ENCODE measurements around the gene WNT5B.

Gene WNT5B

DNA sequence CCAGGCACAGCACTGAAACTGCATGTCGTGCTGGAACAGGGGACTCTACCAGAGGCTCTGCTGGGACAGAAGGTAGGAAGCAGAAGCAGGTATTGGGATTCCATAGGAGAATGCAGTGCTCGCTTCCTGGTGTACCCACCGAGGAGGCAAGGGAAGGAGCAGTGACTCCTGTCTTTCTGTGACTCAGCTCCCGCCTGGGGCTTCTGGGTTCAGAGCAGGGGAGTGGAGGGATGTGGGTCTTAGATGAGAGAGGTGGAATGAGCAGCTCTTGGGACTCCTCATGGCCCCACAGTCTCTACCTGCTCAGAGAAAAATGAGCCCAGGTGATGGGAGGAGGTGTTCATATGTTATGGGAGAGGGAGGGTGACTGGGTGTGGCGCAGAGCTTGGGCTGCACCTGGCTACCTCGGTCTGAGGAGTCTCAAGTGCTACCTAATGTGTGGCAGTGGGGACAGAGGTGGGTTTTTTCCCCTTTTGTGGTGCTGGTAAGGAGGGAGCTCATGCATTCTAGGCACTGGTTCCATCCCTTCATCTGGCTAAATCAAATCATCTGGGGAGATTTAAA lies 26.3 kb downstream of the WNT5B start:
- DNase-seq, result no peak

DNA sequence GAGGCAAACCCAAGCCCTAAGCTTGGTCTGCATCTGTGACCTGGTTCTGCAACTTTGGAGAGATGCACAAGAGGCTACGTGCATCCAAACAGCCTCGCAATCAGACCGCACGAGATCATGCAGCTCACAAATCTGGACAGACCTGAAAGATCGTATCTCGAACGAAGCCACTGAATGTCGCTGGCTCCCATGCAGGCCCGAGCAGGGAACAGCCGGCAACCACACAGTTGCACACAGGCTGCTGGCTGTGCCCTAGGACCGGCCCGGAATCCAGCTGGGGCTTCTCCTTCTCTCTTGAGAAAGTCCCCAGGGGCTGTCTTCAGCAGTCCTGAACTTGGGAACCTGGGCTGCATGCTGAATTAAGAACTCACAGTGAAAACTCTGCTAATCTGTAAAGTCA lies 27.9 kb downstream of the WNT5B start:
- no peak for DNase-seq

DNA sequence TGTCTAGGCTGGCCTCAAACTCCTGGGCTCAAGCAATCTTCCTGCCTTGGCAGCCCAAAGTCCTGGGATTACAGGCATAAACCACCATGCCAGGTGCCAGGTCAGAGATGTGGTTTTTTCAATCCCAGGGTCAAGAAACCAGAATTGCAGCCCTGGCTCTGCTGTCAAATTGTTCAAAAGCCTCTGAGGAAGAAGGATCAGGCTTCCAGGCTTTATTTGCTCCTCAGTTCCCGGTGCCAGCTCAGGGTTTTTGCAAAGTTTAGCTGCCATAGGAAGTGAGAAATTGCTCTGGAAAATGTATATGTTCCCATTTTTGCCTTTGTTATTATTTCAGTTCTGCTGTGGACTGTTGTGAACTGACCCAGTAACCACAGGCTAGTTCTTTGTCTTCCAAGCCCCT lies 28.7 kb downstream of the WNT5B start:
- no peak for DNase-seq

DNA sequence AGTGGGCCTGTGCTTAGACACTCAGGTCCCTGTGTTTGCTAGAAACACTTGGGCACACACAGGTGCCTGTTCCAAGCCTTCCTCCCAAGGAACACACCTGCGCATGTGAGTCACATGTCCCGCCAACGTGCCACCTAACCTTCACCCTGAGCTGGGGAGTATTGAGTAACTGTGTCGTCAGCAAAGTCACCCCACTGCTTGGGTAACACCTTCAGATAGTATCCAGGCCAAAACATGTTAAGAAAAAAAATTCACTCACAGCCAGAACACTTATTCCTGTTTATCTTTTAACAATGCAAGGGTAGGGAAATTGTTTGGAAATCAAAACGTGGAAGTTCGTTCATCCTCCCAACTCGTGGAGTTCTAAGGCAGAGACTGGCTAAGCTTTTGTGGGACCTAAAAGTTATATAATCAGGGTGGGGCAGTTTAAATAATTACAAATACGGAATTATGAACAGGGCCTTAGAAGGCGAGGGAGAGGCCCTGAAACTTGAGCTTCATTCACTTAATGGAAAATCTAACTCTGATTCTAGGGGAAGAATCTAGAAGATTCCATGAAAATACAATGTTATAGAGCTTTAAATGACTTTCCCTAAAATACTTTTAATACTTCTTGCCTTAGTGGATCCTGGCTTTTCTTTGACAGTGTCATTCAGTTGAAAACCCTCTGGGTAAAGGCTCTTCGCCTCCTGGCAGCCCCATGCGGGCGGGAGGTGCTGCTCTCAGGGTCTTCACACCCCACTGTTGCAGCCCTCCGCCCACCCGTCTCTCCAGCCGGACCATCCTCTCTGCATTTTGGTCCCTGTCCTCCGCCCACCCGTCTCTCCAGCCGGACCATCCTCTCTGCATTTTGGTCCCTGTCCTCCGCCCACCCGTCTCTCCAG lies 31.5 kb downstream of the WNT5B start:
- no peak for DNase-seq

DNA sequence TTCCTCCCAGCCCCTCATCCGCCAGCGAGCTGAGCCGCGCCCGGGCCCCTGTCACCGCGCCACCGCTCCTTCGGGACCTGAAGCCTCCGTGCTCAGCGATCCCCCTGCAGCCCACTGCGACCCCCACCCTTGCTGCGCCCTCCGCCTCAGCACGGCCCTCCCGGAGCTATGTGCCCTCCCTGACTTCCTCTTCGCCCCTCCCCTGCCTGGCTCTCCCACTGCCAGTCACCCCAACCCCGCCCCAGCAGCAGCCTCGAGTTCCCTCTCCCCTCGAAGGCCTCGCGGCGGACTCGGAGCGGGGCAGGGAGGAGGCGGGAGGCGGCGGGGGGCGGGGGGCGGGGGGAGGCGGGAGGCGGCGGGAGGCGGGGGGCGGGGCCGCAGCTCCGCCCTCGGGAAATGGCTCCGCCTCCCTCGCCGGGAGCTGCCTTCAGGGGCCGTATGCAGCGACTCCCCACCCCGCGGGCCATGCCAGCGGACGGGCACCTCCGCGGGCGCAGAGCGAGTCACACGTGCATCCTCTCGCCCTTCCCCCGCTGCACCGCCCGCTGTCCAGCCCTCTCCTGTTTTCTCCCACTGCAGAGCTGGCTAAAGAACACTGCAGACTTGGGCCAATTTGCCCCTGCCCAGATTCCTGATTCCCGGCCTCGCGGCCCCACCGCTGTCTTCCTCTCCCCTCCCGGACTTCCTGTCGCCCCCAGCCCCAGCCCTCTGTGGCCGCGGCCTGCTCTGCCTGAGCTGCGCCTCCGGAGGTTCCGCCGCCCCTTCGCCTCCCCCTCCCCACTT lies 32.7 kb downstream of the WNT5B start:
- no peak for DNase-seq

DNA sequence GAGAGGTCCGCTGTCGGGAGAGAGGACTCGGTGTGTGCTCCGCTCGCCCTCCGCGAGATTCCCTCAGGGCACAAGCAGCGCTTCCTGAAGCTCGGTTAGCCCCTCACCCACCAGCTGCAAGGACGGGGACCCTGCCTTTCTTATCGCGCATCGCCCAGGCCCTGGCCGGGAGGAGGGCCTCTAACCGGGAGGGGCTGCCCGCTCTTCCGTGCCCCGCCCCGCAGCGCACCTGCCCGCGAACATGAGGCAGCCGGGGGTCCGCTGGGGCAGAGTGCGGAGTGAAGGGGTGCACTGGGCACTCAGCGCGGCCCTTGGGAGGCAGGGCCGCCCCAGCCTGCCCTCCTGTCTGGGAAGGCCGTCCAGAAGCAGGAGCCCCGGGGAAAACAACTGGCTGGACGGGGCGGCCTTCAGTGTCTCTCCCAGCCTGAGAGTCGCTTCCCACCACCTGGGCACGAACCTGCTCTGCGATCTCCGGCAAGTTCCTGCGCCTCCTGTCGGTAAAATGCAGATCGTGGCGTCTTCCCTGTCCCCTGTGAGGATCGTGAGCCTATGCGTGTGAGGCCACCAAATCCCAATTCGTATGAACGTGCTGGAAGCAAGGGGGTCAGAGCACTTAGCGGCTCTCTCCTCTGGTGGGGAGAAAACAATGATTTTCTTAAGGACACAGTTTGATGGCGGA lies 33.9 kb downstream of the WNT5B start:
- no peak for DNase-seq

DNA sequence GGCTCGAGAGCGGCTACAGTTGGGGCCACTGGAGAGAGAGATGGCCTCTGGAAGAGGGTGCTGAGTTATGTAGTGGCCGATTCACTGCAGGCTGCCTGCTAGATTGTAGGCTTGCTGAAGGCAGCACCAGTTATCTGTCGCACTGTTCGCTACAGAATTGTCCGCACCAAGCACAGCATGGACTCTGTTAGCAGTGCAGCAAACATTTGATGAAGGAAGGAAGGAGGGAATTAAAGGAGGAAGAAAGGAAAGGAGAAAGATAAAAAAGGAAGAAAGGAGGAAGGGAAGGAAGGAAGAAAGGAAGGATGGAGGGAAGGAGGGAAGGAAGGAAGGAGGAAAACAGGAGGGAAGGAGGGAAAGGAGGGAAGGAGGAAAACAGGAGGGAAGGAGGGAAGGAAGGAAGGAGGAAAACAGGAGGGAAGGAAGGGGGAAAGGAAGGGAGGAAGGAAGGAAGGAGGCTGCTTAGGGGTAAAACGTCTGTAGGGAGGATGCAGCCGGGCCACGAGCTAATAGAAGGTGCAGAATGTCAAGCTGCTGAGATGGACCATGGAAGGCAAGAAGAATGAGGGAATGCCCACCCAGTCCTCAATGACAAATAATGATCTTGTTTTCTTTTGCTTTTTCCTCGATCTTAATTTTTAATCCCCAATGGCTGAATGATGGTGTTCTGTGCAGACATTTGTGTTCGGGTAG lies 34.6 kb downstream of the WNT5B start:
- no peak for DNase-seq

DNA sequence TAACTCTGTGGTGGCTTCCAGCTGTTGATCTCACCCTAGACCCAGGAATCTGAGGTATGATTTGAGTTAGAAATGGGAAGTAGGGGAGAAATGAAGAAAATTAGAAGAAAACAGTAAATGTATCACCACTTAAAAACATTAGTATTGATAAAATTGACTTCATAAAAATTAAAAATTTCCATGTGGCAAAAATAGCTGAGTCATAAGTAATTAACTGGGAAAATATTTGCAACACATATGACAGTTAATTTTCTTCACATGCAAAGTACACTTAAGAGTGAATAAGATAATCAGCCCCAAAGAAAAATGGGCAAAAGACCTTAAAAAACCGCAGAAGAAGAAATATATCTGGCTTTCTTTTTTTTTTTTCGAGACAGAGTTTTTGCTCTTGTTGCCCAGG lies 36.3 kb downstream of the WNT5B start:
- DNase-seq, result no peak

DNA sequence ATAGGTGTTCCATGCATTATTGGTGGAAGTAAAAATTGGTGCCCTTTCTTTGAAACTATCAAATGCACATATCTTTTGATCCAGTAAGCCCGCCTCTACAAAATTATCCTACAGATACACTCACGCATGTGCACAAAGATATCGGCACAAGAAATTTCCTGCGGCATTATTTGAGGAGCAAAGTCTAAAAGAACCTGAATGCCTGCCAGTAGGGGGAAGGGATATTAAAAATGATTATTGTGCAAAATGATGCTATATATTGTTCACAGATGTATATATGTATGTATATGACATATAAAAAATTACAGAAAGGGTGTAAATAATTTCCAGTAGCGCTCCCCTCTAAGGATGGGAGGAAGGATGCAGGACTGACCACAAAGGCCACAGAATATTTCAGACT lies 37.2 kb downstream of the WNT5B start:
- no peak for DNase-seq

DNA sequence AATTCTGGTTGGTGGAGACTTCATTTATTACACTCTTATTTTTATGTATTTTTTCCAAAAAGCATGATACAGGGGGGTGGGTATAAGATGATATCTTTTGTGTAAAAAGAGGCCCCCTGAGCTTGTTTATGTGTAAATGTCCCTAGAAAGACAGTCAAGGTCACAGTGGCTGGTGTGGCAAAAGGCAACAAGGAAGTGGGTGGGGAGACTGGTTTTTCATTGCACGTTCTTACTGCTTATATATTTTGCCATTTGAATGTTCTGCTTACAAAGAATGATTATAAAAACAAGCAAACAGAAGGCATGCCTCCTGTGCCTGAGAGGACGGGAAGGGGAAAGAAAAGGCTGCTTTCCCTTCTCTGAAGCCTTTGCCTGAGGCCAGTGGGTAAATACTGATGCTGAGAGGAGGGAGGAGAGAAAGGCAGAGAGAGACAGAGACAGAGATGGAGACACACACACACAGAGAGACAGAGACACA lies 37.7 kb downstream of the WNT5B start:
- no peak for DNase-seq

DNA sequence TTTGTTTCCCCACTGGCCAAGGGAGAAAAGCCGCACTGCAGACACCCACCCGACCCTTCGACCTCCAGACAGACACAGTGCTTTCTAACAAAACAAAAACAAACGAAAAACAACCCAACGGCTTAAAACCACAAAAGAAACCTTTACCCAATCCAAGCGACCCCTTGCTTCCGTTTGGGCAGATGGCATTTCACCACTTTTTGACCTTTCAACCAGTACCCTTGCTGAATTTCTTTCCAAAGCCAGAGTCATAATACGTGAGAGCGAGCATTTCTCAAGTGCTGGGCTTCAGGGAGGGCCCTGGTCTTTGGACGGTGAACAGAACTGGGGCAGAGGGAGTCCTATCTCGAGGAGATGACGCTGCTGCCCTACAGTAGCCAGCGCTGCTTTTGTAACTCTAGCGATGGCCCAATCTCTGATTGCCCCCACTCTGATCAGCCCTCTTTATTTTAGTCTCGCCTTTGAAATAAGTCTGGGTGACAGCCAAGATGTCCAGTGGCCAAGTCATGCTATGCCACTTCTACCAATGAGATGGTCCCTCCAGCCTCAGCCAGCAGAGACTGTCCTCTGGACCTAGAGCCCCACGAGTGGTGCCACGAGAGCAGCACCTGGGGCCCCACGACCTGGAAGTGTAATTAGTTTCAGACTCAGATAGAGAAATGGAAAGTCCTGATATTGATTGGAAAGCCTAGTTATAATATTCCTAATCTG lies 40.0 kb downstream of the WNT5B start:
- no peak for DNase-seq

DNA sequence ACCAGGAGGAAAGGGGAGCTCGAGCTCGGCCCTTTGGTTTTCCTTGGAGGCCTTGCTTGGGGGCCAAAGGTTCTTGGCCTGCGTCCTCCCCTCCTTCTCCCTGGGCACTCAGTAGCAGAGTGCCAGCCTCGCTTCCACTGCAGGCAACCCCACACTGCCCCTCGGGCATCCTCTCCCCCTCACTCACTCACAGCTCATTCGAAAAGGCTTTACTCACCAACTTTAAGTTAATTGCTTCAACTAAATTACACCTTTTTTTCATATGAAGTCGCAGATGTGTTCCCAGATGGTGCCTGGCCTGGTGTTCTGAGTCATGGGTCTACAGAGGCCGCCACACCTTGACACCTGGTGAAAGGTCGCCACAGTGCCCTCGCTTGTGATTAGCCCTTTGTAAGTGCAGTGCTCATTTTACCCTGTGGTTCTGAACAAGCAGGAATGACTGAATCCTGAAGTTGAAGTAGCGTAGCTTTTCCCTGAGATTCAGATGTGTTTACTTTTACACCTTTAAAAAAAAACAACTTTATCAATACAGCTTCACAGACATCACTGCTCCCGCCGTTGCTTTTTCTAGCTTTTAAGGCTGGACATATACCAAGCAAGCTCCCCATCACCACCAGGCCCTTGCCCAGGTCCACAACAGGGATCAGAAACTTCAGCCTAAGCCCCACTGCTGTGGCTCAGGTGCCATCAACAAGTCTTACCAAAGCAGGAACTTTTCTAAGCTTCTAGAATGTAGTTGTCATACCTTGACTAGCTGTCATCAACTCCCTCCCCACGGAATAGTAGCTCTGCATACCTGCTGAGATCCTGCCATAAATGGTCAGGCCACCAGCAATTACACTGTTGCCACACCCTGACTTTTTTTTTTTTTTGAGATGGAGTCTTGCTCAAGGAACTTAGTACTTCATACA lies 41.6 kb downstream of the WNT5B start:
- DNase-seq, result no peak

DNA sequence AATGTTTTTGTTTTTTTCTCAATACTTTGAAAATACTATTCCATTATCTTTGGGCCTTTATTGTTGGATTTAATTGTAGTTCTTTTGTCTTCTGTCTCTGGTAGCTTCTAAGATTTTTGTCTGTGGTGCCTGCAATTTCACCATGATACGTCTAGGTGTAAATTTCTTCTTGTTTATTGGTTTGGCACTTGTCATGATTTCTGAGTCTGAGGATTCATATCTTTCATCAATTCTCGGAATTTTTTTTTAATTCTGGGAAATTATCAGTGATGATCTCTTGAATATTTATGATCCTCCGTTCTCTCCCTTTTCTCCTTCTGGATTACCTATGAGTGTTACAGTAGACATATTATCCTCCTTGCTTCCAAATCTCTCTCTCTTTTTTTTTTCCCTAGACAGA lies 47.0 kb downstream of the WNT5B start:
- DNase-seq, result no peak

DNA sequence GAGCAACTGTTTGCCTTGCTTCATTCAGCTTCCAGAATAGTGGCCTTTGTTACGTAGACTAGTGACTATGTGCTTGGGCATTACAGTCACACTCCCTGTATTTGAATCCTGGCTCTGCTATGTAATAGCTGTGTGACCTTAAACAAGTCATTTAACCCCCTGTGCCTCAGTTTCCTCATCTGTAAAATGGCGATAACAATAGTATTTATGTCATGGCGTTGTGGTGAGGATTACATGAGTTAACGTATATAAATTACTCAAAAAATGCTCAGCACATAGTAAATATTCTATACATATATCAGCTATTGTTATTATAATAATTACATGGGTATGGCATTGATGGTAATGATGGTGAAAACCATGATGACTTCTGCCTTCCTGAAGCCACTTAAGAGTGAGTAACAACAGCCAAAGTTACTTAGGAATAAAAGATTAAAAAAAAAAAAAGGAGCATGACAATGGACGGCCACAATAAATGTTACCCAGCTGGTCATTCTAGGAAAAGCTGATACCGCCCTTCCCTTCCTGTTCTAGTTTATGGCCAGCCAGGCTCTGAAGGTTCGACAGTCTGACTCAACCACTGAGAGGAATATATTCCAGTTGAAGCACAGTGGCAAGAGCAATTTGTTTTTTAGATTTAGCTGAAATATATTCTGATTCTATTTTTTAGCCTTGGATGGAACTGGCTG lies 51.9 kb downstream of the WNT5B start:
- no peak for DNase-seq

DNA sequence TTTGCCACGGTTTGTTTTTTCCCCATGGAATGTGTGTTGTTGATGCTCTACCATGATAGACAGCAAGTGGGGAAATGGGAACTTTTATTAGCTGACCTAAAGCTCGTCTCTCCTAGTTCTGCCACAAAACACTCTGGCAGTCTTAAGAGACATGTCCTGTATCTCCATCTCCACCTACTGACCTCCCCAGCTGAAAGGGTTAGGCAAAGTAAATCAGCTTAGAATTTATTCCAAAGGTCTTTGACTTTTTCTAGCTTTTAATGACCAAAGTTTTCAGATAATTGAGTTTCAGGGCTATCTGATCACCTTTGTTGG lies 52.4 kb downstream of the WNT5B start:
- no peak for DNase-seq

DNA sequence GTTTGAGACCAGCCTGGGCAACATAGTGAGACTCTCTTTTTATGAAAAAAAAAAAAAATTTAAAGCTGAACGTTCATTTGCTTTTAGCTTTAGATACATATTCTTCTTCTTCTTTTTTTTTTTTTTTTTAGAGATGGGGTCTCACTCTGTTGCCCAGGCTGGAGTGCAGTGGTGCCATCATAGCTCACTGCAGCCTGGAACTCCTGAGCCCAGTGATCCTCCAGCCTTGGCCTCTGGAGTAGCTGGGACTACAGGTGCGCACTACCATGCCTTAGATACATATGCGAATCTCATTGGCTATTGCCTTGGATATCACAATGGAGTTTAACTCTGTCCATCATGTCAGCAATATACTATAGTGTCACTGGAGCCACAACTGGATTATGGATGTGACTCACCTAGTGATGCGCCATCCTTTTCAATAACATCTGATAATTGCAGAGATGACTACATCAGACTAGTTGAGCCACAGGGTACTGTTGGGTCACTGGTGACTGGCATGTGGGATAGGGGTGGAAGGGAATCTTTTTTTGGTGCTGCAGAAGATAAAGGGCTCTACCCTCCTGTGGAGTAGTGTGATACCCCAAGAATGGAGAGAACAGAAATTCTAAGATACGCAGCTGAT lies 59.2 kb downstream of the WNT5B start:
- DNase-seq, result no peak

DNA sequence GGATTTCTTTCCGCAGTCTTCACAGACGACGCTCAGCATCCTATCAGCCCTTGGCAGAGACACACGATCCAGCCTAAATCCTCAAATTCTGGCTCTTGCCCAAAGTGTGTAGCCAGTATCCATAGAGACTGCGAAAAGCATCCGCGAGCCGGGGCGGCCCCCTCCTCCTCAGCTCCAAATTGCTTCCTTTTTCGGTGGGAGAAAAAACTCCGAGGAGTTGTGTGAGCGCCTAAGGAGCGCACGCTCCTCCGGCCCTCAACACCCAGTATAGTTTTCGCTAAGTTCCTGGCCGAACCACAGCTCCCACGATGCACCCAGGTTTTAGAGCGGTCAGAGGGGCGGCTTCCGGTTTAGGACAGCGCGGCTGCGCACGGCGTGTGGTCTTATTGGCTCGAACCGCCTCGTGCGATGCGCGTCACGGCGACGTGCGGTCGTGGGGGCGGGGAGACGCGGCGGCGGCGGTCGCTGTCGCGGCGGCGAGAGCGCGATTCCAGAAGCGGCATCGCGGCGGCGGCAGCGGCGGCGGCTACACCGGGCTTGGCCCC lies 61.6 kb downstream of the WNT5B start, which contains the start of gene ADIPOR2:
TSS of gene ADIPOR2 (plus strand) at position 493 of the 545 bp plus-strand sequence. CDS start 63,274 bp downstream, outside the sequence.
- DNase-seq, result peak in 1 of 2 experiments; percentile 74

DNA sequence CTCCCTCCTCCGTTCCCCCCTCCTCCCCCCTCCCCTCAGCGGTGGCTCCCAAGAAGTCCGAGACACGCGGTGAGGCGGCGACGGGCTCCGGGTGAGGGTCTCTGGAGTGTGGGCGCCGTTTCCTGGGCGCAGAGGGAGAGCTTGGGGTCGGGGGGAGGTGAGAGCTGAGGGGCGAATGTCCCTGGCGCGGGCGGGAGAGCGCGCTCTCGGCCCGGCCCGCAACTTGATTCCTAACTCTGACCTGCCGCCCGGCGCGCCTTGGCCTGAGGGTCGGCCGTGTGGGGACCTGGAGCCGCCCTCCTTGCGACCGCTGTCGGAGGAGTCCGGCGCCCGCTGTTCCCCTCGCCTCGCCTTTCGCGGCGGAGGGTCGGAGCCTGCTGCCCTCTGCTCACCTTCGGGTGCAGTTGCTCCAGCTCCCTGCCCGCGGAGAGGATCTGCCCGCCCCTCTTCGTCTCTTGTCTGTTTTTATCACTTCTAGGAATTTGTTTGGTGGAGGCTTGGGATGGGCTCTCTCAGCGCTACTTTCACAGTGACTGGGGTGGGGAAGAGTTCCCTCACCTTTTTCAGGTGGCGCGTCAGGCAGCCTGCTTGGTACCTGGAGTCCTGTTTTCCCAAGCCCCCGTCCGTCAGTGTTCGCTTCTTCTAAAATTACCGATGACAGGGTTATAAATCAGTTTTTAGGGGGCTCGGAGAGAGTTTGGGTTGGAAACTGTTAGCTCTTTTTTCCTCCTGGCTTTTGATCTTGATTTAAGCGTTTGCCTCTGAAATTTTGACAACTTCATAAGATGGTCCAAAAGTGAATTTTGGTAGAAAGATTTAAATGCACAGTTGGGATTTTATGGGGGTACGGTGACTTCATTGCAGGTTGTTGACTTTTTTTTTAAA lies 62.3 kb downstream of the WNT5B start:
- DNase-seq, result no peak
